GM21717 (cell line): ENCODE results near the gene ZSCAN1.

Experiments used
- ATAC-seq: cut with Tn5 transposase; IDR thresholded peaks from one replicate; pipeline ENCODE4 v1.9.1; 2021; ENCODE audit warnings: mild to moderate bottlenecking, moderate library complexity; ENCODE audit not compliant: unreplicated experiment

The ZSCAN1 gene

DNA sequence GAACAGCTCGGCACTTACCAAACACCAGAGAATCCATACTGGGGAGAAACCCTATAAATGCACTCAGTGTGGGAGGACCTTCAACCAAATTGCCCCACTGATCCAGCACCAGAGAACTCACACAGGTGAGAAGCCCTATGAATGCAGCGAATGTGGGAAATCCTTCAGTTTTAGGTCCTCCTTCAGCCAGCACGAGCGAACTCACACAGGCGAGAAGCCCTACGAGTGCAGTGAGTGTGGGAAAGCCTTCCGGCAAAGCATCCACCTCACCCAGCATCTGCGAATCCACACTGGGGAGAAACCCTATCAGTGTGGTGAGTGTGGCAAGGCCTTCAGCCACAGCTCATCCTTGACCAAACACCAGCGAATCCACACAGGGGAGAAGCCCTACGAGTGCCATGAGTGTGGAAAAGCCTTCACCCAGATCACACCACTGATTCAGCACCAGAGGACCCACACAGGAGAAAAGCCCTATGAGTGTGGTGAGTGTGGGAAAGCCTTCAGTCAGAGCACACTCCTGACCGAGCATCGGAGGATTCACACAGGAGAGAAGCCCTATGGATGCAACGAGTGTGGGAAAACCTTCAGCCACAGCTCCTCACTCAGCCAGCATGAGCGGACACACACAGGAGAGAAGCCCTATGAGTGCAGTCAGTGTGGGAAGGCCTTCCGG is 33.6 kb downstream of the ZSCAN1 start:
- no peak for ATAC-seq

DNA sequence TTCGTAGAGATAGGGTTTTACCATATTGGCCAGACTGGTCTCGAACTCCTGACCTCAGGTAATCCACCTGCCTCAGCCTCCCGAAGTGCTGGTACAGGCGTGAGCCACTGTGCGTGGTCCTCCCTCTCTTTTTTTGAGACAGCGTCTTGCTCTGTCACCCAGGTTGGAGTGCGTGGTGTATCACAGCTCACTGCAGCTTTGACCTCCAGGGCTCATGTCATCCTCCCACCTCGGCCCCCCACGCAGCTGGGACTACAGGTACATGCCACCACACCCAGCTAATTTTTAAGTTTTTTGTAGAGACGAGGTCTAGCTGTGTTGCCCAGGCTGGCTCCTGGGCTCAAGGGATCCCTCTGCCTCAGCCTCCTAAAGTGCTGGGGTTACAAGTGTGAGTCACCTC is 46.0 kb downstream of the ZSCAN1 start:
- no peak for ATAC-seq

DNA sequence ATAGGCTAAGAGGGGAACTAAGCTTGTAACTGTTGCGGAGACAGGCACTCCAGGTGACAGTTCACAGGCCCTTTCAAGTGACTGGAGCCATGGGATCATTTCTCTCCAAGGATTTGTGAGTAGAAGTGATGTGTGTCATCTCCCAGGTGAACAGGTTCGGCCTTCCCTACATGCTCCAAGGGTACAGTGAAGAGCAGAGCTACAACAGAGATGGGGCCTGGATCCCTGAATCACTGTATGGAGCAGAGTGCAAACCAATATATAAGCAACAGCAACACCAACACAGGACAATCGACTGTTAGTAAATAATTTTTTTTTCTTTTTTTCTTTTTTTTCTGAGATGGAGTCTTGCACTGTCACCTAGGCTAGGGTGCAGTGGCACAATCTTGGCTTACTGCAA is 49.2 kb downstream of the ZSCAN1 start:
- ATAC-seq = no peak

DNA sequence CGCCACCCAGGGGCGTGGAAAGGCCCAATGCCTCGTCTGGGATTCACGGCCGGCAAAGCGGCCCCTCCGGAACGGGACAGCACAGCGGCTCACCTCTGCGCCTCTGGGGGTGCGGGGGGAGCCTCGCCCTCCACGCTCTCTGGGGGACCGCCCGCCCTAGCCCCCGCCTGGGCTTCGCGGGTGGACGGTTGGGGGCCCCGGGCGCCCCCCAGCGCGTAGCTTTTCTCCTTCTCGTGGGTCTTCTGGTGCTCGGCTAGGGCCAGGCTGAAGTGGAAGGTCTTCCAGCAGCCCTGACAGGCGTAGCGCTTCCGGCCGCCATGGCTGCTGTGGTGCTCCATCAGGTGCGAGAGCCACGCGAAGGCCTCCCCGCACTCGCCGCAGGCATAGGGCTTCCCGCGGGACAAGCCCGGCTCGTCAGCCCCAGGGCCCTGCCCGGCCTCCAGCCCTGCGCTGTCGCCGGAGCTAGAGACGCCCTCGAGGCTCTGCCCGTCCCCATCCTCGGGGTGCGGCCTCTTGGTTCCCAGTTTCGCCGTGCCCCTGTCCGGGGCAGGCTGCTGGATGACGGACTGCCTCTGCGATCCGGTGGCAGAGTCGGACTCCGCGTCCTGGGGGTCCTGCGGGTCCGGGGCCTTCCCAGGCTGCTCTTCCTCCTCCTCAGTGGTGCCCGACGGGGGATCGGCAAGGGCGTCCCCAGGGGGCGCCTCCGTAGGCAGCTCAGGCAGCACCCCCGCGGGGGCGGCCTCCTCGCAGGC is 50.9 kb downstream of the ZSCAN1 start:
- no peak for ATAC-seq

DNA sequence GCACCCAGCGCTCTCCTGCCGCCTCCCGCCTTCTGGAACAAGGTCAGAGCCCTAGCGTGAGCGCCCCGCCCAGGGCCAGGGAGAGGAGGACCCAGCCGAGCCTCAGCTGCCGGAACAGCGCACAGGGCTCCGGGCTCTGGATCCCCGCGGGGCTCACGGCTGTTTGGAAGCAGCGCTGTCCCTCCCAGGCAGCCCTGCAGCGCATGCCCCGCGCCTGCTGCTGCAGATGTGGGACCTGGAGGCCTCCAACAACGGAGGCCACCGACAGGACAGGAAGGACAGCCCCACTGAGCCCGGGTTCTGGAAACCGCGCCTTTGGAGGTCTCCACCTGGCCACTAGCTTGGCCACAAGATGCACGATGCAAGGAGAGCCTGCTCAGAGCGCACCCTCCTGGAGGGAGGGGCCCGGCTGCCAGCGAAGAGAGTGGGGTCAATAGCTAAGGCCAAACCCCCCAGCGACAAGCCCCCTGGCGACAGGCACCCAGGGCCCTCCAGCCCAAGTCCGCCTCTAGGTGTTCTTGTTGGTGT is 51.6 kb downstream of the ZSCAN1 start:
- ATAC-seq = no peak

DNA sequence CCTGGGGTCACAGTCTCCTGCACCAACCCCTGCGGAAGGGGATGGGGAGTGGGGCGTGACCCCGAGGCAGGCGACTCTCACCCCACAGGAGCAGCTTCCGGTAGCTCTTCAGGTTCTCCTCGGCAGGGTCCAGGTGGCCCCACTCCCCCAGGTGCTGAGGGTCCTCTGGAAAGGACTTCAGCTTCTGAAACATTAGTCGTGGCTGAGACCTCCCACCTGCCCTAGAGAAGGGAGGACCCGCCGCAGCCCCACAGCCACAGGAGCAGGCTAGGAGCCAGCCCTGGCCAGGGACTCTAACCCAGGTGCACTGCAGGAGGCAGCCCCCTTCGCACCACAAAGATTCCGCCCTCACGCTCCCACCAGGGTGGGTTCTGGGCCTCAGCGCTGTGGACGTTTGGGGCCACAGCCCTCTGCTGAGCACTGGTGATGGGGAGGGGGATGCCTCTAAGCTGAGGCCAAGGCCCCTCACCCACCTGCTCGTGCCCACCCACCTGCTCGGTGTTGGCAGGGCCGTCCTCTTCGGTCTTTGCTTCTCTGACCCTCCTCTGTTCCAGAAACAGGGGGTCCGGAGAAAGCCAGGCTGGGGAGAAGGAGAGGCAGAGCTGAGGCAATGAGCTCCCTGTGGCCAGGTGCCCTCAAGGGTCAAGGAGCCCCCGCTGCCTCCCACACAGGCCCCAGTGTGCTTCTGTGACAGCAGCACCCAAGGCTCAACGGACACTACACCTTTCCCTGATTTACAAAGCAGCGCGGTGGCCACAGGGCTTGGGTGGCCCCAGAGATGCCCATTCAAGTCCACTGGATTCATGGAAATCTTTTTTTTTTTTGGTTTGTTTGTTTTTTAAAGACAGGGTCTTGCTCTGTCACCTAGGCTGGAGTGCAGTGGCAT is 53.2 kb downstream of the ZSCAN1 start:
- ATAC-seq = no peak

DNA sequence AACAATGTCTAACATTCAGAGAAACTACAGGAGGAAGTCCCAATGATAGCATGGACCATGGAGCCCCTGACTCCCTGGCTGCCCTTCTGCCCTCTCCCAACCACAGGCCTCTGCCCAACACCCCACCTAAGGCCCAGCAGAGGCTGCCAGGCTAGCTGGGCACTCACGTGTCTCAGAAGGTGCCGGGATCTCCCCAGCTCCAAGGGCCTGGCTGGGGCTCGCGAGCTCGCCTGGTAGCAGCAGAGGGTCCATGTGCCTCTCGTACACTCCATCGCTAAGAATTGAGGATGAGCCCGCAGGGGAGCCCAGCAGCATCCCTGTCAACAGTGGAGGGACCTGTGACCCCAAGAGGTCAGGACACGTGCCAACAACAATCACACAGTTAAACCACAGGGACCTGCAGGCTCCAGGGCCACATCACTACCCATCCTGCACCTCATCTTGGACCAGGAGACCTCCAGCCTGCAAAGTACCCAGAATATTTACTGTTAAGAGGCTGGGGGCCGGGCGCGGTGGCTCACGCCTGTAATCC is 54.8 kb downstream of the ZSCAN1 start:
- no peak for ATAC-seq

DNA sequence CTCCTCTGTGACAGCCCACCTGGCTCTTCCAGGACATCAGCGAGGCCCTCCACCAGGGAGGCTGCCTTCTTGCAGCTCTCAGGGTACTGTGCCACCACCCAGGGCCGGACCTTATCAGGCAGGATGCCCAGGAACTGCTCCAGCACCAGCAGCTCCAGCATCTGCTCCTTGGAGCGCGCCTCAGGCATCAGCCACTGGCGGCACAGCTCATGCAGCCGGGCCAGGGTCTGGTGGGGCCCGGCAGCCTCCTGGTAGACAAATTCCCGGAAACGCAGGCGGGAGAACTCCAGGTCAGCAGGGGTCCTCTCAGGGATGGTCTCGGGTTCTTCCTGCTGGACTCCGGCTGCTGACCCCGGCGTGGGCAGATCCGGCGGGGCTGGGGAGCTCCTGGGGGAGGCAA is 56.0 kb downstream of the ZSCAN1 start:
- no peak for ATAC-seq

DNA sequence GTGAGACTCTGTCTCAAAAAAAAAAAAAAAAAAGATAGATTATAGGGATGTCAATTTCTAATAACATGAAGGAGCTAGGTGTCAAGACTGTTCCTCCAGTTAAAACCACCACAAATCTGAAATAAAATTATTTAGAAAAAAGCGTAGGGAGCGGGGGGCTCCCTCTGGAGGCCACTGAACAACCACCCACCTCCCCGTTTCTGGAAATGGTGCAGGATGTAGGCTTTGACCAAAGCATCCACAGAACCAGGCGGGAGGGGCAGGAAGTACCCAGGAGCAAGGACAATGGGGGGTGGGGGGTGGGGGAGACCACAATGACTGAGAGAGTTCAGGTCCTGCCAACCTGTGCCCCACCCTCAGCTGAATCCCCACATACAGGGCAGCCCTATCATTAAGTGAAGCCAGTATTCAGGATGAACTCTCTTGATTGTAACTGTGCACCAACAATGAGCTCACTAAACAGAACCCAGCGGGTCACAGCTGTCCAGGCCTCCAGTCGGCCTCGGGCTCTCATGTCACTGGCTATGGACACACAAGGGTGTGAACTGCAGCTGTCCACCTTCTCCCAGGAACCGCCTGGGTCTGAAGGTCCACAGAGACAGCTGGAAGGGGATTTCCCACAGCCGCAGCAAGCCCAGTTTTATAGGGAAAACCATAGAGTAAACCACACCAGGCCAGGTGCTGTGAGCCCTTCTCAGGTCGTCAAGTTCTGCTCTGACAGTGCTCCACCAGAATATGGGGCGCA is 57.6 kb downstream of the ZSCAN1 start:
- no peak for ATAC-seq

DNA sequence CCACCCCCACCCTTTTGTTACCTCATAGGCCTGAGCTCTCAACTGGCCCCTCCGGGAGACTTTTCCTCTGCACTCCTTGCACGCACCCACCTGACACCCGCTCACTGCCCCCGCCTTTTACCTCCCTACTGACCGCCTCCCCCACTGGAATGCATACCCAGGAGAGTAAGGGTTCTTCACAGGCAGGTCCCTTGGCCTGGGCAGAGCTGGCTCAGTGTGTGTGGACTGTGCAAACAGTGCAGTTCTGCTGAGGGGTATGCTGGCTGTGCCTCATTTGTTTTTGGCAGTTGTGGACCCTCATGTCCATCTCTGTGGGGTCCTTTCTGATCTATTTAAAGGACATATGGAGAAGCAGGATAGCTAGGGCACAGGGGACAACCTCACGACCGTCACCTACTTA is 59.2 kb downstream of the ZSCAN1 start:
- ATAC-seq = no peak

DNA sequence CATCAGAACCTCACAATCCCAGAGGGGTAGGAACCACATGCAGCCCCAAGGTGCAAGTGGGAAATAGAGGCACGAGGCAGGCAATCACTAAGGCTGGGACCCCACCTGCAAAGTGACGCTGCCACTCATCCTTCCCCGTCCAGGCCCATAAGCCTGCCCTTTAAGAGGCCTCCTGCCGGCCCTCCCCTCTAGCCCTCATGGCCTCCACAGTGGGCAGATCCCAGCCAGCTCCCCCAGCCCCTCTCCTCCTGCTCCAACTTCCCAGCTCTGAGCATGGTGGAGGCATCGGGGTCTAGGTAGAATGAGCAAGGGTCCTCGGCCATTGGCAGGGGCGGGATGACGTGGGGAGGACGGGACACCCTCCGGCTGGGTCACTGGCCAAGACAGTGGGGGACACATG is 61.5 kb downstream of the ZSCAN1 start:
- no peak for ATAC-seq

DNA sequence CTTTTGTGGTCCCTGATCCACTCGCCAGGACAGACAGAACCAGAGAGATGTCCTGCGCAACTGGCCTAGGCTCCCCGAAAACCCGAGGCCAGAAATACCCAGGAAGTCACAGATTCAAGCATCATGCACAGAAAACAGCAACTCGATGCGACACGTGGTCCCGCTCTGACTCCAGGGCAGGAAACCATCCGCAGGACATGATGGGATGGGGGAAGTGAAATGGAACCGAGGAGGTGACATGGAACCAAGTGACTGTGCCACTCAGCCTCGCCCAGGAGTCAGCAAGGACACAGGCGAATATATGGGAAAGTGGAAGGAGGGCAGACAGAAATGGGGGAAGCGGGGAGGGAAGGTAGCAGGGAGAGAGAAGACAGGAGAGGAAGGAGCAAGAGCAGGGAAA is 63.1 kb downstream of the ZSCAN1 start:
- ATAC-seq = no peak

DNA sequence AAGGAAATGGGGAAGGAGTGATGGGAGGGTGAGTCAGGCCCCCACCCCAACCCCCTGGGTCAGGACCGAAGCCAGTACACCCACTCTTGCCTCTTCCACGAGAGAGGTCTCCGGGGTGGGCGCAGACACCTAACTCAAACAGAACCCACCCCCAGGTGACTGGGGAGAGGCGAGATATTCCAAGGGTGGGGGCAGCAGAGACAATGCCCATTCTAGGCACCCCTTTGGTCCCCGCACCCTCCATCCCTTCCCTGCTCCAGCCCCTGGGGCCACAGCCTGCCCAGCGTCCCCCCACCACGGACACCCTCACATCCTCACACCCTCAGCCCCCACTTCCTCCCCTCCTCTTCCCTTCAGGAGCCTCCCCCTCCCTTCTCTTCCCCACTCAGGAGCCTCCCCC is 63.5 kb downstream of the ZSCAN1 start:
- ATAC-seq = no peak

DNA sequence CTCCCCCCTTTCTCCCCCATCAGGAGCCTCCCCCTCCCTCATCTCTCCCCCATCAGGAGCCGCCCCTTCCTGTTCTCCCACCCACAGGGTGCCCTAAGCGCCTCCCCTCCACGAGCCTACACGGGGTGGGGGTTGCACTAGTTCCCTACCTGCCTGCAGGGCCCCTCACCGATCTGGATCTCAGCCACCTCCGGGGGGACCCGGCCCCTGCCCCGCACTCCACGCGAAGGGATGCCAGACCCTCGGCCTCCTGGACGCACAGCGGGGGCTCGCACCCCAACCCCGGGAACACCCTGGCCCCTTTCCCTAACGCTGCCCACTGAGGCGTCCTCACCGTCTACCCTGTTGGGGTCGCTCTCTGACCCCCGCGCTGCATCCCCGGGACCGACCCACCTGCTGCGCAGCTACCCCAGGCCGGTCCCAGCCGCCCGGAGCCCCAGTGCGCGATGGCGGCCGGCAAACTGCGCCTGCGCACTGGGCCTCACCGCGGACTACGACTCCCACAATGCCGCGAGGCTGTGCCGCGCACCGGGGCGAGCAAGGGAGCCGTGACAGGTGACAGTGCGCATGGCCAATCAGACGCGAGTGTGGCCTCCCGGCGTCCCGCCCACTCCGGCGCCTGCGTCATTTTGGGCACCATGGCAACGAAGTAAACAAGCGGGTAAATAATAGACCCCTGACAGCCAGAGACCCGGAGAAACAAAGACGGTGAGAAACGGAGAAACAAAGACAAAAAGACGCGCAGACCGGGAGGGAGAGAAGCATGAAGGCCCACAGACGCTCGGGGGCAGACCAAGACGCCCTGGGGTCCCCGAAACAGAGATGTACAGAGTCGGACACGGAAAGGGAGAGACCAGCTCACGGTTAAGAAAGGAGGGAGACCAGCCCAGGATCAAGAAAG is 64.2 kb downstream of the ZSCAN1 start, which contains the start of gene ZSCAN18:
Gene ZSCAN18, minus strand, starts transcription at position 451 of the 901 bp plus-strand sequence. CDS start 7,964 bp downstream, outside the sequence.
- ATAC-seq = no peak

DNA sequence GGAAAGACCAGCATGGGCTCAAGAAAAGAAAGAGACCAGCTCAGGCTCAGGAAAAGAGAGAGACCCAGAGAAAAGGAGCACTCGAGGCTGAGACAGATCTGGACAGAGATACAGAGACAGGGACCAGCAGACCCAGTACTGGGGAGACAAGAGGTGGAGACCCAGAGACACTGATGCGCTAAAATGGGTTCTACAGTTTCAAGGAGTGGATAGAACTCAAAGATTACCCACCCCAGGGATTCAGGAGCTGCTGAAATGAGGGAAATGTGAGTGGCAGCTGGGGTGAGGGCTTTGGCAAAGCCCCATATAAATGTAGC is 64.8 kb downstream of the ZSCAN1 start:
- no peak for ATAC-seq
